Measurements from ENCODE around the gene GCLM. TPM values are rescaled to one million over a fixed set of nuclear protein-coding genes. Genes with fewer than 3 reads are reported as not detected.
"Not testable (repeated sequence)": the region's sequence is repeated elsewhere in the genome, so short reads cannot be mapped to it uniquely, and the experiment has no call there.

The GCLM gene
- total RNA-seq: 11.4 TPM
- long read RNA-seq, full-length matches to known transcripts: 28 of 37 reads
- long read RNA-seq, partial matches to known transcripts: 1 of 37 reads
- long read RNA-seq, other reads (novel, unspliced or antisense): 8 of 37 reads

DNA sequence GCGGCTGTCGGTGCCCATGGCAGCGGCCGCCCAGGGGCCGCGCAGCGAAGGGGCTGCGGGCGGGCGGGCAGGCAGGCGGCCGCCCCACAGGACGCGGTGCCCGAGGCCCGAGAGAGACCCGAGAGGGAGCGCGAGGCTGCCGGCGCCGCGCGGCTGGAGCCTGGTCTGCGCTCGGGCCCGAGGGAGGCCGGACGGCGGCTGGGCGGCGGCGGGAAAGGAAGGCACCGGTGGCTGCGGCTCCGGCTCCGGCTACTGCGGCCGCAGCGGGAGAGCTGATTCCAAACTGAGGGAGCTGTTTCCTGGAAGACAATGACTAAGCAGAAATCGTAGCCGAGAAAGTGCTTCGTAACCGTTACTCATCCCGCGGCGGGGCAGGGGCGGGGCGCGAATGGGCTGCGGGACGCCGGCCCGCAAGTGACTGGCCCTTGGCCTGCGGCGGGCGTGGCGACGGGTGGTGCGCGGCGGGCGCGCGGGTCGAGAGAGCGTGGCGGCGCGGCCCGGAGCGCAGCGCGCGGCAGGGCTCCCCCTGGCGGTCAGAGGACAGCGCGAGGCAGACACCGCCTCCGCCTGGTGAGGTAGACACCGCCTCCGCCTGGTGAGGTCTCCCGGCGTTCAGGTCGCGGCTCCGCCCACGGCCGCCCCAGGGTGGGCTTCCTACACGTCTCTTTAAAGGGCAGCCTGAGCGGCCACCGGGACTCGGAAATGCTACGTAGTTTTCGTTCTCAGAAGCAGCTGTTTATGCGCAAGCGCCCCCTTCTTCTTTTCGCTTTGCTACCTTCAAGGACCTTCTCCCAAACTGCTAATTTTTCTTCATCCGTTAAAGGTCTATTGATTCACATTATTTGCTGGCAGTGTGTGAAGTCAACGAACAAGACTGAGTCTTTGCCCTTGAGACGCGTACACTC is at the start of gene GCLM:
GCLM (minus strand) TSS at position 285 of the 905 bp plus-strand sequence; CDS start at position 18, 267 bp downstream.
- H3K9me3 ChIP-seq (replicated peaks): peaks cover 12% of the 10 kb centered on the region
- no peaks in the 10 kb centered on the region for H3K36me3 ChIP-seq

DNA sequence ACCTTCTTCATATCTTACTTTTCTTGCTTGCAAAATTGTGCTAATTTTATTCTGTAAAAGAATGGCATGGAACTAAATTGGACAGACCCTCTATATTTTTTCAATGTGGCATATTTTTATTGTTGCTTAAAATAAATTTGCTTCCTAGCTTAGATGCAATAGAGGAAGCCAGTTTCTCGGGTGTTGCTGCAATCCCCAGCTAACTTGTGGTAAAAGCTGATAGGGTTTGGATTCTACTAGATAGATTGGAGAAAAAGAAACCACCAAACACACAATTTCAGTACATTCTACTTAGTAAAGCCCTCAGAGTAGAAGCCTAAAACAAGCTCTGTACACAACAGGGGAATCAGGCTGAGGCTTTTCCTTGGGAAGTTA is 49.5 kb upstream of the GCLM start:
- DNase-seq: no peak
- H3K9me3 ChIP-seq (replicated peaks): peaks cover 31% of the 10 kb centered on the region
- H3K27ac ChIP-seq (replicated peaks): no peak overlapping the region
- peaks cover 22% of the 10 kb centered on the region for H3K27me3 ChIP-seq (ENCODE audit: low read depth)
- no peaks in the 10 kb centered on the region for H3K36me3 ChIP-seq
- no peak overlapping the region for H3K4me3 ChIP-seq
- intact Hi-C loops (cut with micrococcal nuclease): no loop called here
- no peak for TF ChIP-seq CTCF (IDR thresholded peaks at IDR 0.05; ENCODE audit: borderline replicate concordance)
- no peaks in the 10 kb centered on the region for H3K4me1 ChIP-seq

More for the DNA sequence above, at the start of gene GCLM:
- intact Hi-C loops (cut with micrococcal nuclease): no loop called here
- Histone ChIP-seq H3K27ac (replicated peaks) (peak within 1 kb of the TSS; percentile 92), H3K4me1 (peaks cover 24% of the 10 kb centered on the region), H3K4me3 (peak within 1 kb of the TSS; percentile 90), H3K27me3 (ENCODE audit: low read depth) (no peaks in the 10 kb centered on the region)
- TF ChIP-seq CTCF (IDR thresholded peaks at IDR 0.05; ENCODE audit: borderline replicate concordance): peak; percentile 98
- peak; percentile 92 for DNase-seq

DNA sequence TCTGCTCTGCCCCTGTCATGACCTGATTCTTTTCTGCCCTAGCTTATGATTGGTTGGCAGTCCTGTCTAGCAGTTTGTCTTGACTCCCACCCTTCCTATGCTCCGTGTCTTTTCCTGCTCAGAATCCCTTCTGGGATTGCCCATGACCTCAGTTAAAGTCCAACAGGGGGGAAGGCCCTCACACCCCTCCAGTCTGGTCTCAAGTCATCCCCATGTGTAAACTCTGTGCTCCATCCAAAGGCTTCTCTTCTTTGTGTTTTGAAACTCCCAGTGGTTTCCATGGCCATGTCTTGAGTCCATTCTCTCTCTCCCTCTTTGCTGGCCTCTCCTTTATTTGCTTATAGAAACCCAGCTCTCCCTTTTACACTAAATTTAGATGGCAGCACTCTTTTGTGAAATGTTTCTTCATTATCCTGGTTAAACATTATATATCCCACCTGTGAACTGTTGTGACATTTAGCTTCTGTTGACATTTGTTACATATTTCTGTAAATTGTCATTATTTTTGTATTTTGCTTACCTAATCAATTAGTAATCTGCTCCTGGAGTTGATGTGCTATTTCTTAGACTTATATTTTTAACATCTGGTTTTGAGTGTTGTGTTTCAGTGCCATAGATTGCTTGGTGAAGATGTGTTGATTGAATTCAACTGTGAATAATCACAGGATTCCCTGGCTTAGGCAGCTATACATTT is 48.9 kb upstream of the GCLM start:
- TF ChIP-seq CTCF (IDR thresholded peaks at IDR 0.05; ENCODE audit: borderline replicate concordance): no peak
- Histone ChIP-seq H3K36me3 (no peaks in the 10 kb centered on the region), H3K4me3 (no peak overlapping the region), H3K9me3 (replicated peaks) (peaks cover 36% of the 10 kb centered on the region), H3K27ac (replicated peaks) (no peak overlapping the region), H3K27me3 (ENCODE audit: low read depth) (peaks cover 21% of the 10 kb centered on the region), H3K4me1 (no peaks in the 10 kb centered on the region)
- no peak for DNase-seq
- intact Hi-C loops (cut with micrococcal nuclease): no loop called here

GRCh38 chr1:93955765-93956164 is 46.5 kb upstream of the GCLM start:
- Histone ChIP-seq H3K27me3 (ENCODE audit: low read depth) (peaks cover 8% of the 10 kb centered on the region), H3K4me3 (no peak overlapping the region), H3K4me1 (no peaks in the 10 kb centered on the region), H3K27ac (replicated peaks) (no peak overlapping the region), H3K9me3 (replicated peaks) (peaks cover 56% of the 10 kb centered on the region), H3K36me3 (no peaks in the 10 kb centered on the region)
- intact Hi-C loops (cut with micrococcal nuclease): no loop called here
- no peak for DNase-seq
- no peak for TF ChIP-seq CTCF (IDR thresholded peaks at IDR 0.05; ENCODE audit: borderline replicate concordance)

- H3K9me3 ChIP-seq (replicated peaks); H3K4me3 ChIP-seq; H3K27me3 ChIP-seq (ENCODE audit: low read depth); H3K4me1 ChIP-seq; H3K27ac ChIP-seq (replicated peaks); intact Hi-C loops (cut with micrococcal nuclease); DNase-seq; H3K36me3 ChIP-seq: not testable (repeated sequence)
These were observed 37.9 kb upstream of the GCLM start for GRCh38 chr1:93947002-93947686.
